ENCODE results near the gene HPS5.

DNA sequence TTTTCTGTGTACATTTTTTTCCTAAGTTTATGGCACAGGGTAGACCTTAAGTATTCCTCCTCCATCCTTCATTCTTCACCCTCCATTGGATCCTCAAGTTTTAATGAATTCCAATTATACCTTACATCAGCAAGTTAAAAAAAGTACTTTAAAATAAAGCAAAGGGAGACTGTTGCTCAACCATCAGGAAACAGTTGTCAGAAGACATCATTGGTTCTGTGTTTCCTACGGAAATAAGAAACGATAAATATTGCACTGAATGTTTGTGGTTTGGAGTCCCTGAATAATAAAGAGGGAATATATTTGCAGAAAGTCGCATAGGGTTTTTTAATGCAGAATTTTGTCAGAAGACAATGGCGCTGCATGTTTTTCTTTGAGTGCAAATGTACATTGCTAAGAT is 44.3 kb upstream of the HPS5 start:
- TF ChIP-seq CTCF (conservative IDR thresholded peaks at IDR 0.05; ENCODE audit: low read depth, low read length) (no peak), POLR2A (IDR thresholded peaks at IDR 0.05; ENCODE audit: low read depth, low read length) (no peak), MAFK (IDR thresholded peaks at IDR 0.05; ENCODE audit: low read depth, low read length) (no peak)
